Measurements from ENCODE around the gene UGGT1.
"Not testable (repeated sequence)": the region's sequence is repeated elsewhere in the genome, so short reads cannot be mapped to it uniquely, and the experiment has no call there.

Gene UGGT1

DNA sequence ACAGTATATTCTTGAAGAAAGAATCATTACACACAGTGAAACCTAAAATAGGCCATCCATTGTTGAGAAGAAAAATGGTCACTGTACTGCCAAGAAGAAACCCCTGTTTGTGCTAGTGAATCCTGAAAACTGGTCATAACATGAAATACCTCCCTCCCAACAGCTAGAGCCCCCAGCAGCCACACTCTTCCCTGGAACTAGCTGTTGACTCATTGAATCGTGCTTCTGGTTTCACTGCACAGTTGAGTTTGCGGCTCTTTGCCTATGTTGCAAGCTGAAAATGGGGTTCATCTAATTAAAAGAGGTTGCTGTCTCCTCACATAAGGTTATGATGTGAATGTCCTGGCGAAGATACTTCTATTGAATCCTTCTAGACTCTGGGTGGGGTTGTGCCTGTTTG, 86.3 kb downstream of the UGGT1 start:
- DNase-seq (ENCODE audit: low read depth), result no peak

DNA sequence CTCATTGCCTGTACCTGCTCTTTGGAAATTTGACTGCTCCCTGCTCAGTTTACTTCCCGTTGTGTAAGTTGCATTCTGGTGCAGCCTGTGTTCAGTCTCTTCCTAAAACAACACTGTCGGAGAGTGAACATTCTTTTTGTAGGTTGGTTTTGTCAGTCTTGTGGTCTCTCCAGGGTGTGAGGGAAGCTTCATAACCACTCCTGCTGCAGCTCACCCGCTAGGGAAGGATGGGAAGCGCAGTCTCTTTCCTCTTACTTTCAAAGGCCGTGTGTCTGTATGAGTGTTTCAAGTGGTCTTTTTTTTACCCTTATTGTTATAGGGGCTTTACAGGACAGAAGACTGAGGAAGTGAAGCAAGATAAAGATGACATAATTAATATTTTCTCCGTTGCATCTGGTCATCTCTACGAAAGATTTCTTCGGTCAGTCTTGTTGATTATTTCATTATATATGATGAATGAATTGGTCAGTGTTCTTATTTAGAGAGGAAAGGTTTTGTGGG, 87.2 kb downstream of the UGGT1 start:
- DNase-seq (ENCODE audit: low read depth), result no peak

DNA sequence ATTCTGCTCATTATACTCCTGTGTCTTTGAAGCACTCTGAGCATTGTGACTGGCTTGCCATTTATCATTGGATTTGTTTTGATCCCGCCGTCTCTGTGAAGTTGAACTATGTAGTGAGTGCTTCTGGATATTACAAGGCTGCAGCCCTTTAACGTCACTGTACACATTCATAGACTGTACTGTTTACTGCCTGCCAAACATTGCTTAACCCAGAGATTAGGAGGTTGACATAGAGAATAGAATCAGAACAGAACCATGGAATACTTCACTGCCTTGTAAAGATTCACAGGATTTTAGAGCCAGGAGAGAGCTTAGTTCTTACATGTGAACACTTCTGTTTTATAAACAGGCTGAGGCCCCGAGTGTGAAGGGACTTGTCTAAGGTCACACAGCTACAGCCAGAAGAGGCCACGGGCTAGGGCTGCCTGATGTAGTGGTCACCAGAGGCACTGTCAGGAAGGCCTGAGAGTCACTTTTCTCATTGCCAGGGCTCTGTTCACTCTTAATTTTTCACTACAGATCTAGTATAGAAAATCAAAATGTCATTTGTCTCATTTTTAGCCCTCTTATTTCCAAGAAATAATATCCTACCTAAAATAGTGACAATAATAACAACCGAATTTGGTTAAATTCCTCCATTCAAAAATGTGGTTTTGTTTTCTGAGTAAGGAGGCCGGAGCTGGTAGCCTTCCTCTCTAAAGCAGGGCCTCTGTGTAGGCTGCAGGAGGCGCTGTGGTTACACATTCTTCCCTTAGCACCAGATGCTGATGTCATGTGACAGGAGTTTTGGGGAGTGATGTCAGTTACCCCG, 87.9 kb downstream of the UGGT1 start:
- peak; percentile 16 for DNase-seq (ENCODE audit: low read depth)

DNA sequence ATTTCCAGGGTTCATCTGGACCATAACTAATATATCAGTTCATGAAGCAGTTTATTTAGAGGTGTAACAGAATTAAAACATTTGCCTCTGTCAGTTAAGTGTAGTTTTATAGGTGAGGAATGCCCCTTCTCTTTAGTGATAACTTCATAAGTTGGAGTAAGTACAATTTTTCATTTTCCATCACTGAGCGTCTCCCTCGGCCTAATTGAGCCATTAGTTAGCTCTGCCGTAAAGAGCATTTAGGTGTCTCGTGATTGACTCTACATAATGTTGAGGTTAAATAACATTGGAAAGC, 88.4 kb downstream of the UGGT1 start:
- DNase-seq (ENCODE audit: low read depth), result no peak

DNA sequence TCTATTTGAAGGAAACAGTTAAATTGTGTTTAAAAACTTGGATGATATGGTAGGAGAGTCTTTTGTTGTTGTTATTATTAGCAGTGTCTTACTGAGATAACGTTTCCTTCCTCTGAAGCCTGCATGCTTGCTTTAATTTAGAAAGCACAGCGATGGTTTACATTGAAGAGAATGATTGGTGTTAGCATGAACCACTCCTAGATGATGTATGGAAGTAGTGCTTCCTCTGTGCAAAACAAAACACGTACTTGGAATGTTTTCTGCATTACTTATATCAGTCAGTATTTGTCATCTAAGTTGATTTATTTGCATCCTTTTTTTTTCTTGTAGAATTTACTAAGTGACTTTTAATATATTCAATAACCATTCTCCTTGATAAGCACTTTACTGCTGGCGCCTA, 89.0 kb downstream of the UGGT1 start:
- no peak for DNase-seq (ENCODE audit: low read depth)

DNA sequence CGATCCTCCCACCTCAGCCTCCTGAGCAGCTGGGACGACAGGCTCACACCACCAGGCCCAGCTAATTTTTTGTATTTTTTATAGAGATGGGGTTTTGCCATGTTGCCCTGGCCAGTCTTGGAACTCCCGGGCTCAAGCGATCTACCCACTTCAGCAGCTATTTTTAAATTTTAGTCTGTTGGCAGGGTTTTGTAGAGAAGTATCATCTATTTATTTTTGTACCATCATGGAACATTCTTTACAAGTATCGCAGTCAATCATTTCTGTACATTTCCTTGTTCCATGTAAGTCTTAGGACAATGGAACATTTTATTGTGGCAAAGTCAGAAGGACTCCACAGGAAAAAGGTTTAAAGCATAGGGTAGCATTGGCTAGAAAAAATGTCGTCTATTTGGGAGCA, 94.6 kb downstream of the UGGT1 start:
- DNase-seq (ENCODE audit: low read depth), result no peak

DNA sequence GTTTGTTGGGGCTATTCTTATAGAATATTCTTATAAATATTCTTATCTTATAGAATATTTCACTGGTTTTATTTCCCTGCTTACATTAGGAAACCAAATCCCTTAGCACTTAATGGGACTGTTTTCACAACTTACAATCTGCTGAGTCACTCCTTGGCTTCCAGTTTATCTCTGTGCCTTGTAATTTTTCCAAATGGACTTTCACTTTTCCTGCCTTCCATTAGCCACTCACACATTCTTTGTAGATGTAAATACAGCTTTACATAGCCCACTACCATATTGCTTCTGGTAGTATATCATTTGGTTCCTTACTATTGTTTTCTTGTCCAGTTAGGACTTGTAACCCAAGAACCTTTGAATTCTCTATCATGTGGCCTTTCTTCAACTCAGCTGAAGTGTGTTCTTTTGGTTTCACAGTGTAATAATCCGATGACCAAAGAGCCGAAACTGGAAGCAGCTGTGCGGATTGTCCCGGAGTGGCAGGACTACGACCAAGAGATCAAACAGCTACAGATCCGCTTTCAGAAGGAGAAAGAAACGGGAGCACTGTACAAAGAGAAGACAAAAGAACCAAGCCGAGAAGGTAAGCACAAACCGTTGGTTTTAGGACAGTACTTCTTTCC, 96.1 kb downstream of the UGGT1 start:
- no peak for DNase-seq (ENCODE audit: low read depth)

DNA sequence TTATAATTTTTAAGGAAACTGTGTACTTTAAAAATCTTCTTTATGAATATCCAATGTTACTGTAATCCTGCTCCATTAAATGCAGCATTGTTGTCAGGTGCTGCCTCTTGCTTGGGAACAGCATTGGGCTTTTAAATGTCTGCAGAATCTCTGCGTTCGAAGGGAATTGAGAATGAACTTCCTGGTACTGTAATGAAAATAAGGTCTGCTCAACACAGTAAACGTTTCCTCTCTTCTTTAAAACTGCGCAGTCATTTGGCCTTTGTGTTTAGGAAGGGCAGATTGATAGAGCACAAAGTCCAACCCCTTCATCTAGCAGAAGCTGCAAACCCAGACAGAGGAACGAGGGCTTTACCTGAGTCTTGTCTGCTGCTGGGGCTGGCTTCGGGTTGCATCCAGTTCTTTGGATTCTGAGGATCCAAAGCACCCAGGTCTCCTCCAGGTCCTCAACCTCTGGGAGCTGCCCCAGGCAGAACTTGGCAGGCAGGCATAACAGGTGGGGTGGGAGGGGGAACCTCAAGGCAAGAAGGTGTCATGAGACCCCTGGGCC, 104.5 kb downstream of the UGGT1 start:
- DNase-seq (ENCODE audit: low read depth), result no peak

DNA sequence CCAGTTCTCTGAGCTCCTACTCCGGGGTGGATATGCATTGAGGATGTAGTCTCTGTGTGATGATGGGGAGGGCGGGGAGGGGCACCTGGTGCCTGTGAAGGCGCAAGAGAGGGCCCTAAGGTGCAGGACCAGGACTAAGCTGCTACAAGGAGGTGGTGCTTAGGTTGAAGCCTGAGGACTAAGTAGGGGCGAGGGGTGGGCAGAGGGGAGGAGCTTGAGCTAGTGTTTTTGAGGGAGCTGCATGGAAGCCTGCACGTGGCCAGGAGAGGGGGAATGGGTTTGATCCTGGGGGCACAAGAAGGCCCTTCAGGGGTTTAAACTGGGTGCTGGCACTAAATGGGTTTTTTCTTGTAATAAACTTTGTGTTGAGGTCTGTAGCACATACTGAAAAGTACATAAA, 105.0 kb downstream of the UGGT1 start:
- no peak for DNase-seq (ENCODE audit: low read depth)

DNA sequence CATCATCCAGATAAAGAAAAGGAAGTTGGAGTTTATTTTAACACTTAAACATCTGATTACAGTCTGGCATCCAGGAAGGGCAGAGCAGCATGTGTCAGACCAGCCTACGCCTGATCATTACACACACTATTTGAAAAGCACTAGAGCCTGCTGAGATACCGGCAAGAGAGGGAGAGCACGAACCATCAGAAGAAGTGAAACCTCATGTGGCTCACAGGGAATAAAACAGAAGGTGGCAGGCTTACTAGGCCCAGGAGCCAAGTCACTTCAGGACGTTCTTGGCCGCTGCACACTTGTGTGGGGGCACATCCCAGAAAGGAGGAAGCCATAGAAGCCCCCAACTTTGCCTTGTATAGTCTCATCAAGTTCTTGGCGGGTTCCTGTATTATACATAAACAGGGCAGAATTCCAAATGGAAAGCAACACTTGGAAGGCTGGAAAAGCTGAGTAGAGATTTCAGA, 105.5 kb downstream of the UGGT1 start:
- no peak for DNase-seq (ENCODE audit: low read depth)

DNA sequence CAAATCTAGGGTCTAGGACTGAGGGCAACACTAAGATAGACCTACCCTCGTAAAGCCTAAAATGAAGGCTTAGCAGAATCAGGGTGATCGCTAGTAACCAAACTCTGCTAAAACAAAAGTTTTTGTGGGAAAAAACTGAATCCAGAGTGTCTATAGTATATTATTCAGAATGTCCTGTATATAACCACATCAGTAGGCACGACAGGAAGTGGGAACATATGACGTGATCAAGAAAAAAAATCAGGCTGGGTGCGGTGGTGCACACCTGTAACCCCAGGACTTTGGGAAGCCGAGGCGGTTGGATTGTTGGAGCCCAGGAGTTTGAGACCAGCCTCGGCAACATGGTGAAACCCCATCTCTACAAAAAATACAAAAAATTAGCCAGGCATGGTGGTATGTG, 106.1 kb downstream of the UGGT1 start:
- DNase-seq (ENCODE audit: low read depth), result no peak

DNA sequence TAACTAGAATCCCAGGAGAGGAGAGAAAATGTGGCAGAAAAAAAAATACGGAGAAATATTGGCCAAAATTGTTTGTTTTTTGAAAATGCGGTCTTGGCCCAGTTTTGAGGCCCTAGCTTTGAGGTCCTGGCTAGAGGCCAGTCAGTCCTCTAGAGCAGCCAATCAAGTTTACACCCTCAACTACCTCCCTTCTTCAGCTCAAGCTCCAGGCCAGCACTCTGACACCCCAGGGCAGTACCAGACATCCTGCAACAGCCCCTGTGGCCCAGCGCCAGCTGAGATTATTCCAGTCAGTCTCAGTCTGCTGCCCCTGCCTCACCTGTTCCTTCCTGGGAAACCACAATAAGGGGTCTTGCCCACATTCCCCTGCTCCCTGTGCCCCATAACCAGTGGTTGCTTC, 107.7 kb downstream of the UGGT1 start:
- no peak for DNase-seq (ENCODE audit: low read depth)

DNA sequence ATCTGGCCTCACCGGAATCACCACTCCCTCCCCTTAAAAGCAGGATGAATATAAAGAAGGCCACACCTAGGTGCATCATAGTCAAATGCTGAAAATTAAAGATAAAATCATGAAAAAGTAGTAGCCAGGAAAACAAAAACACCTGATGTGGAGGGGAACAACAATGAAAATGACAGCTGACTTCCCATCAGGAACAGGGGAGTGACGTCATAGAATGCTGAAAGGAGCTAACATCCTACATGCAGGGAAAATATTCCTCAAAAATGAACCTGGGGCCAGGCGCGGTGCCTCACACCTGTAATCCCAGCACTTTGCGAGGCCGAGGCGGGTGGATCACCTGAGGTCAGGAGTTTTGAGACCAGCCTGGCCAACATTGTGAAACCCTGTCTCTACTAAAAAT, 108.1 kb downstream of the UGGT1 start:
- DNase-seq (ENCODE audit: low read depth), result no peak

DNA sequence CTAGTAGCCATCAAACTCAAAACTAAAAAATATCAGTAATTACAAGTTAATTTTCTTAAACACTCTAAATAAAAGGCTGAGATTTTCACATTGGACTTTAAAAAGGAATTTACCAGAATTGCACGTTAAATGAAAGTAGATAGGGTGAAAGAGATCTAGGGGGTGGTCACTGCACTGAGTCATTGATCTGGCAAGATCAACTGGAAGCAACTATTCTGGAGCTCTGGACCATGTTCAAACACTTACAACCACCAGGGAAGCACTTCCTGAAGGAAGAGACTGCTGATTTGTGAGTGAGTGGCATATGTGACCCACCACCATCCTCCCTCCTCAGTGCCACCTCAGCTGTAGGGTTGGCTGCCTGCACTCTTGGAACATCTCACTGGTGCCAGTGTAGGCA, 111.8 kb downstream of the UGGT1 start:
- DNase-seq (ENCODE audit: low read depth), result no peak

DNA sequence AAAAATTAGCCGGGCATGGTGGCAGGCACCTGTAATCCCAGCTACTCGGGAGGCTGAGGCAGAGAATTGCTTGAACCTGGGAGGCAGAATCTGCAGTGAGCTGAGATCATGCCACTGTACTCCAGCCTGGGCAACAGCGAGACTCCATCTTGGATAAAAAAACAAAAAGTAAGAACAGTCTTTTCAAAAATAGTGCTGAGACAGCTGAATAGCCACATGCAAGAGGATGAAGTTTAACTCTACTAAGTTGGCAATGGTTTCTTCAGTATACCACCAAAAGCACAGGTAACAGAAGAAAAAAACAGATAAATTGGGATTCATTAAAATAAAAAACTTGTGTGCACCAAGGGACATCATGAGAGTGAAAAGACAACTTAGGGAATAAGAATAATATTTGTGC, 115.2 kb downstream of the UGGT1 start:
- no peak for DNase-seq (ENCODE audit: low read depth)

DNA sequence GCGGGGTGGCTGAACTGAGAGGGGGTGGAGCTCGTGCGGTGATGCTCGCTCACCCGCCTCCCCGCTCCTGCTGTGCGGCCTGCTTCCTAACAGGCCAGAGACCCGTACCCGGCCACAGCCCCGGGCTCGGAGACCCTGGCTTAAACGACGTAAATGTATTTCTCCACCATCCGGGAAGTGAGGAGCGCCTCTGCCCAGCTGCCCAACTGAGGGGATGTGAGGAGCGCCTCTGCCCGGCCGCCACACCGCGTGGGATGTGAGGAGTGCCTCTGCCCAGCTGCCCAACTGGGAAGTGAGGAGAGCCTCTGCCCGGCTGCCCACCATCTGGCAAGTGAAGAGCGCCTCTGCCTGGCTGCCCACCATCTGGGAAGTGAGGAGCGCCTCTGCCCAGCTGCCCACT, 117.0 kb downstream of the UGGT1 start:
- DNase-seq (ENCODE audit: low read depth), result no peak

DNA sequence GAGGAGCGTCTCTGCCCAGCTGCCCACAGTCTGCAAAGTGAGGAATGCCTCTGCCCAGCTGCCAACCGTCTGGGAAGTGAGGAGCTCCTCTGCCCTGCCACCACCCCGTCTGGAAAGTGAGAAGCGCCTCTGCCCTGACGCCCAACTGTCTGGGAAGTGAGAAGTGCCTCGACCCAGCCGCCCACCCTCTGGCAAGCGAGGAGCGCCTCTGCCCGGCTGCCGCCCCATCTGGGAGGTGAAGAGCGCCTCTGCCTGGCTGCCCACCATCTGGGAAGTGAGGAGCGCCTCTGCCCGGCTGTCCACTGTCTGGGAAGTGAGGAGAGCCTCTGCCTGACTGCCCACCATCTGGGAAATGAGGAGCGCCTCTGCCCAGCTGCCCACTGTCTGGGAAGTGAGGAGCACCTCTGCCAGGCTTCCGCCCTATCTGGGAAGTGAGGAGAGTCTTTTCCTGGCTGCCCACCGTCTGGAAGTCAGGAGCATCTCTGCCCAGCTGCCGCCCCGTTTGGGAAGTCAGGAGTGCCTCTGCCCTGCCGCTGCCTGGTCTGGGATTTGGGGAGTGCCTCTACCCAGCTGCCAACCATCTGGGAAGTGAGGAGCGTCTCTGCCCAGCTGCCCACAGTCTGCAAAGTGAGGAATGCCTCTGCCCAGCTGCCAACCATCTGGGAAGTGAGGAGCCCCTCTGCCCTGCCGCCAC, 117.8 kb downstream of the UGGT1 start:
- DNase-seq (ENCODE audit: low read depth), result not testable (repeated sequence)

DNA sequence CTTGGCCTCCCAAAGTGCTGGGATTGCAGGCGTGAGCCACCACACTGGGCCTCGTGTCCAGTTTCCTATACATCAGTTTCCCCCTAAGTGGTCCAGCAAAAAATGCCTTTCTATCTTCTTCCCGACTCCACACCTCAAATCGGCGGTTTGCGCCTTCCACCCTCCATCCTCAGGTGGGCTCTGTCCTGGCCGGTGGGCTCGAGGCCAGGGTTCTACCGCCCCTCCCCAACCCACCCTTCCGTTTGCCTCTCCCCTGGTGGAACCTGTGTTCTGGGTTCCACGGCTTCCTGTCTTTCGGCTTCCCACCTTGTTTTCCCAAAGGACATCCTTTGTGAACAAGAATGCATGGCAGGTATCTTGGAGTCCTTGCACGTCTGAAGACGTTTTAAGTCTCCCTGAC, 123.3 kb downstream of the UGGT1 start:
- DNase-seq (ENCODE audit: low read depth), result no peak

DNA sequence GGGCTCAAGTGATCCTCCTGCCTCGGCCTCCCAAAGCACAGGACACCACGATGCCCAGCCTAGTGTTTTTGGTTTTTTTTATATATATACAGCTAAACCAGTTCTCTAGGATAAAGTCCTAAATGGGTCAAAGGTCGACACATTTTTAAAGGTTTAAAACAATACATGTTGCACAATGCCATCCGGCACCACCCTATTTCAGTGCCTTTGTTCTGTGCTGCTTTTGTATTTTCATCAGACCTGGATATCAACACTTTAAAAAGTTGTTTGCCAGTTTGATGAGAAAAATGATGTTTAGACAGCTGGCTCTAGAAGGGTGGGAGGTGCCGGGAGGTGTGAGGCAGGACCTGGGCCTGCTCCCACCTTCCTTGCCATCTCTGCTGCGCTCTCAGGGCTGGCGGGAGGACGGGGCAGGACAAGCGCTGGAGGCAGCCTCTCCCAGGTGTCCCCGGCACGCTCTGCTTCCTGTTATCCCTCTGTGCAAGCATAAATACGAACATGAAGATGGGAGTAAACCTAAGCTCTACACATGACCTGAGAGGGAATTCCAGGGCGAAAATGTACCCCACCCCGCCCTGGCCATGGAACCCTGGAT, 124.0 kb downstream of the UGGT1 start:
- no peak for DNase-seq (ENCODE audit: low read depth)

DNA sequence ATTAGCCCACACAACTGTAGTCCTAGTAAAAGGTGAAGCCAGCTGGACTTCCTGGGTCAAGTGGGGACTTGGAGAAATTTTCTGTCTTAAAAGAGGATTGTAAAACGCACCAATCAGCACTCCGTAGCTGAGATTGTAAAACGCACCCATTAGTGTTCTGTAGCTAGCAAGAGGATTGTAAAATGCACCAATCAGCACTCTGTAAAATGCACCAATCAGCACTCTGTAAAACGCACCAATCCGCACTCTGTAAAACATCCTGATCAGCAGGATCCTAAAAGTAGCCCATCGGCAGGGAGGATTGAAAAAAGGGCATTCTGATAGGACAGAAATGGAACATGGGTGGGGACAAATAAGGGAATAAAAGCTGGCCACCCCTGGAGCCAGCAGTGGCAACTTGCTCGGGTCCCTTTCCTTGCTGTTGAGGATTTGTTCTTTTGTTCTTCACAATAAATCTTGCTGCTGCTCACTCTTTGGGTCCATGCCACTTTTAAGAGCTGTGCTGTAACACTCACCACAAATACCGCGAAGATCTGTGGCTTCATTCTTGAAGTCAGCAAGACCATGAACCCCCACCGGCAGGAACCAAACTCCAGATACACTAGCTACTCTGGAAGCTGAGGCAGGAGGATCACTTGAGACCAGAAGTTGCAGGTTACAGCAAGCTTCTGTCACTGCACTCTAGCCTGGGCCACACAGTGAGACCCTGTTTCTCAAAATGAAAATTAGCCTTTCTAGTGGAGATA, 125.1 kb downstream of the UGGT1 start:
- no peak for DNase-seq (ENCODE audit: low read depth)

DNA sequence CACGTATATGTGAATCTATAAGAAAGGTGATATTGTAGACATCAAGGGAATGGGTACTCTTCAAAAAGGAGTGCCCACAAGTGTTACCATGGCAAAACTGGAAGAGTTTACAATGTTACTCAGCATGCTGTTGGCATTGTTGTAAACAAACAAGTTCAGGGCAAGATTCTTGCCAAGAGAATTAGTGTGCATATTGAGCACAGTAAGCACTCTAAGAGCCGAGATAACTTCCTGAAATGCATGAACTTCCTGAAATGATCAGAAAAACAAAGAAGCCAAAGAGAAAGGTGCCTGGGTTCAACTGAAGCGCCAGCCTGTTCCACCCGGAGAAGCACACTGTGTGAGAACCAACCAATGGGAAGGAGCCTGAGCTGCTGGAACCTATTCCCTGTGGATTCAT, 126.7 kb downstream of the UGGT1 start:
- DNase-seq (ENCODE audit: low read depth), result no peak

DNA sequence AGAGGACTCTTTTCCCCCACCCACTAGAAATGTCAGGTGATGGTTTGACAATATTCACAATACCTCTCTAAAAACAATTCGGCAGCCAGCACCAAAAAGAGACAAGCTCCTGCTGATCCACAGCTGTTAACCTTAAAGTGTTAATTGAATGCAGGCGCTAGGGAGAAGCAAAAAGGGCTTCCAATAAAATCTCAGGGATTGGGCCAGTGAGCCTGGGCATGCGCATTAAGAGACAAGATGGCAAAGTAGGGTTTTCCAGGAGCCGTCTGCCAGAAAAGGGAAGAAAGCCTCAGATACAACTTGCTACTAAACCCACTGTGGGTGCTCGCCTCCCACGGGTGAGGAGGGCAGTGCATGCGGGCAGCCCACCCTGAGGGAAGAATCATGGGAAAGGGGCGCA, 128.9 kb downstream of the UGGT1 start:
- no peak for DNase-seq (ENCODE audit: low read depth)
